ENCODE results near the gene PTCHD1.

GRCh38 chrX:23383411-23383810, 48.8 kb downstream of the PTCHD1 start:
- TF ChIP-seq CTCF (IDR thresholded peaks at IDR 0.05) (no peak), POLR2A (IDR thresholded peaks at IDR 0.05) (no peak)

Data from testis (tissue), 2 donors.